ENCODE data around the gene CD82.

The CD82 gene

GRCh38 chr11:44629732-44630345 lies 64.4 kb downstream of the CD82 start:
- no peak for DNase-seq (ENCODE audit: extremely low read depth, low read depth)
- H3K4me3 ChIP-seq (replicated peaks; ENCODE audit: low read depth, low read length): no peak overlapping the region
- TF ChIP-seq CTCF (IDR thresholded peaks at IDR 0.05; ENCODE audit: low read depth, low read length, missing control alignments): no peak

- H3K4me3 ChIP-seq (replicated peaks; ENCODE audit: low read depth, low read length): no peak overlapping the region
- no peak for DNase-seq (ENCODE audit: extremely low read depth, low read depth)
- no peak for TF ChIP-seq CTCF (IDR thresholded peaks at IDR 0.05; ENCODE audit: low read depth, low read length, missing control alignments)
Observed at GRCh38 chr11:44630511-44631210, 65.2 kb downstream of the CD82 start.

- no peak overlapping the region for H3K4me3 ChIP-seq (replicated peaks; ENCODE audit: low read depth, low read length)
- no peak for TF ChIP-seq CTCF (IDR thresholded peaks at IDR 0.05; ENCODE audit: low read depth, low read length, missing control alignments)
- DNase-seq (ENCODE audit: extremely low read depth, low read depth): no peak
Observed at GRCh38 chr11:44631831-44632230, 66.4 kb downstream of the CD82 start.

- H3K4me3 ChIP-seq (replicated peaks; ENCODE audit: low read depth, low read length): no peak overlapping the region
- no peak for DNase-seq (ENCODE audit: extremely low read depth, low read depth)
- TF ChIP-seq CTCF (IDR thresholded peaks at IDR 0.05; ENCODE audit: low read depth, low read length, missing control alignments): no peak
Observed at GRCh38 chr11:44632466-44633123, 67.1 kb downstream of the CD82 start.

GRCh38 chr11:44633641-44634040 lies 68.2 kb downstream of the CD82 start:
- DNase-seq (ENCODE audit: extremely low read depth, low read depth): no peak
- TF ChIP-seq CTCF (IDR thresholded peaks at IDR 0.05; ENCODE audit: low read depth, low read length, missing control alignments): no peak

GRCh38 chr11:44634401-44635281 lies 69.2 kb downstream of the CD82 start:
- peak; percentile 15 for DNase-seq (ENCODE audit: extremely low read depth, low read depth)
- H3K4me3 ChIP-seq (replicated peaks; ENCODE audit: low read depth, low read length): no peak overlapping the region
- no peak for TF ChIP-seq CTCF (IDR thresholded peaks at IDR 0.05; ENCODE audit: low read depth, low read length, missing control alignments)

More at GRCh38 chr11:44633641-44634040, 68.2 kb downstream of the CD82 start:
- no peak overlapping the region for H3K4me3 ChIP-seq (replicated peaks; ENCODE audit: low read depth, low read length)

Data from HFF-Myc (cell line).